IPS DF 6.9 (cell line): Measurements from ENCODE around the gene MRGPRX2.

Source experiments
- DNase-seq: peaks from one replicate; pipeline ENCODE4 v3.0.0-alpha.2; 2013; ENCODE audit warnings: low read depth, low spot score
- H3K27ac ChIP-seq: one replicate; pipeline ENCODE4 v1.5.1; 2013; ENCODE audit warnings: low read length, control low read depth
- H3K27me3 ChIP-seq: 2 replicates; pipeline ENCODE4 v1.6.1; 2013; ENCODE audit warnings: mild to moderate bottlenecking, low read length; ENCODE audit not compliant: control insufficient read depth, insufficient read depth
- H3K36me3 ChIP-seq: 2 replicates; pipeline ENCODE4 v1.6.1; 2013; ENCODE audit warnings: low read length; ENCODE audit not compliant: control insufficient read depth, insufficient read depth
- H3K4me1 ChIP-seq: 2 replicates; pipeline ENCODE4 v1.6.1; 2013; ENCODE audit warnings: low read length; ENCODE audit not compliant: control insufficient read depth, insufficient read depth
- H3K4me3 ChIP-seq: 2 replicates; pipeline ENCODE4 v1.5.1; 2013; ENCODE audit warnings: mild to moderate bottlenecking, low read length
- H3K9me3 ChIP-seq: 2 replicates; pipeline ENCODE4 v1.6.1; 2013; ENCODE audit warnings: low read length, inconsistent platforms; ENCODE audit not compliant: control insufficient read depth, insufficient read depth
- WGBS: extraction: QIAGEN DNeasy Blood & Tissue Kit; methylation state at CpG from one replicate; pipeline ENCODE4 v1.1.7; 2013; ENCODE audit warnings: mixed read lengths, missing lambda C conversion rate; ENCODE audit not compliant: insufficient read length, insufficient coverage; 5-methylcytosine and 5-hydroxymethylcytosine counted together

Gene MRGPRX2

GRCh38 chr11:19092342-19092741, 31.8 kb upstream of the MRGPRX2 start:
- Histone ChIP-seq H3K4me3 (no peak overlapping the region), H3K9me3 (no peaks in the 10 kb centered on the region), H3K27ac (no peak overlapping the region), H3K4me1 (no peaks in the 10 kb centered on the region), H3K36me3 (no peaks in the 10 kb centered on the region), H3K27me3 (no peaks in the 10 kb centered on the region; the same call in 1 of the 2 replicates)
- no peak for DNase-seq
- no CpG with 5 or more reads among the region's 3 CpGs for WGBS

DNA sequence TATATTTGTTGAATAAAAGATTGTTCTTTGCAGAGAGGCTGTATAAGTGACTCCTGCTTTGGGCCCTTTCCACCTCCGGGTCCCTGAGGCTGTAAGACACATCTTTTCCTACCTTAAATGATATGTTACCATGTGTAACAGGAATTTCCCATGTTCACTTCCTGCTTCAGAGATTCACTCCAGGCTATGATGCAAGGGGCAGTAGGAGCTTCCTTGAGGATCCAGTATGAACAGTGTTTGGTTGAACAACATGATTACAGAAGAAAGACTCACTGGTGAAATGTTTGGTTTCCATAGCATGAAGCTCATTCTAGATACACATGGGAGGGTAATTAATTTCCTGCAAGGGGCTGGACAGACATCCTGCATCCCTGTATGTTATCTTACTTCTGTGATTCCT, 30.8 kb upstream of the MRGPRX2 start:
- Histone ChIP-seq H3K4me1 (no peaks in the 10 kb centered on the region), H3K27me3 (no peaks in the 10 kb centered on the region), H3K9me3 (no peaks in the 10 kb centered on the region), H3K27ac (no peak overlapping the region), H3K36me3 (no peaks in the 10 kb centered on the region), H3K4me3 (no peak overlapping the region)
- no peak for DNase-seq
- no CpG with 5 or more reads among the region's 1 CpG for WGBS

DNA sequence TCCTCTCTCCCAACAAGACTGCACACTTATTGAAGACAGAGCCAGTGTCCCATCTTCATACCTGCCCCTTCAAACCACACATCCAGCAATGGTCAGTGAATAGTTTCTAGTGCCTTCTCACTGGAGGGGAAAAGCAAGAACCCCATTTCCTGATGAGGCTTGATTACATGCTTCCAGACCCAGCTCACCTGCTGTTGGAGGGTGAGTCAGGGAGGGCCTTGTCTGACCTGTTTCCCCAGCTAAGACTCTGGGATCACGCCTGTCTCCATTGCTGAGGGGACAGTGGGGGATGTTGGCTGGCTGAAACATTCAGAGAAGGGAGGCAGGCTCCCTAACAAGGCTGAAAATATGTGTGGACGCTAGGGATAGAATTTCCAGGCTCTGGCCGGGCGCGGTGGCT, 28.9 kb upstream of the MRGPRX2 start:
- H3K36me3 ChIP-seq: no peaks in the 10 kb centered on the region
- DNase-seq: no peak
- no peak overlapping the region for H3K27ac ChIP-seq

GRCh38 chr11:19088791-19089190, 28.3 kb upstream of the MRGPRX2 start:
- Histone ChIP-seq H3K4me1 (no peaks in the 10 kb centered on the region), H3K4me3 (no peak overlapping the region), H3K27me3 (no peaks in the 10 kb centered on the region), H3K36me3 (no peaks in the 10 kb centered on the region), H3K9me3 (no peaks in the 10 kb centered on the region), H3K27ac (no peak overlapping the region)
- no CpG with 5 or more reads among the region's 4 CpGs for WGBS
- no peak for DNase-seq

More for the DNA sequence above, 28.9 kb upstream of the MRGPRX2 start:
- H3K27me3 ChIP-seq: no peaks in the 10 kb centered on the region
- no peaks in the 10 kb centered on the region for H3K9me3 ChIP-seq
- WGBS: no CpG with 5 or more reads among the region's 5 CpGs
- H3K4me3 ChIP-seq: no peak overlapping the region
- H3K4me1 ChIP-seq: no peaks in the 10 kb centered on the region

- Histone ChIP-seq H3K4me3 (no peak overlapping the region), H3K27me3 (no peaks in the 10 kb centered on the region), H3K9me3 (no peaks in the 10 kb centered on the region), H3K4me1 (no peaks in the 10 kb centered on the region), H3K36me3 (no peaks in the 10 kb centered on the region), H3K27ac (no peak overlapping the region)
- WGBS: no CpG with 5 or more reads among the region's 8 CpGs
- DNase-seq: no peak
These were observed 27.1 kb upstream of the MRGPRX2 start for GRCh38 chr11:19087658-19088057.

- Histone ChIP-seq H3K36me3 (no peaks in the 10 kb centered on the region), H3K9me3 (no peaks in the 10 kb centered on the region), H3K27me3 (no peaks in the 10 kb centered on the region), H3K27ac (no peak overlapping the region), H3K4me1 (no peaks in the 10 kb centered on the region), H3K4me3 (no peak overlapping the region)
- DNase-seq: no peak
- WGBS: no CpG with 5 or more reads among the region's 5 CpGs
These were observed 24.3 kb upstream of the MRGPRX2 start for GRCh38 chr11:19084661-19085315.

DNA sequence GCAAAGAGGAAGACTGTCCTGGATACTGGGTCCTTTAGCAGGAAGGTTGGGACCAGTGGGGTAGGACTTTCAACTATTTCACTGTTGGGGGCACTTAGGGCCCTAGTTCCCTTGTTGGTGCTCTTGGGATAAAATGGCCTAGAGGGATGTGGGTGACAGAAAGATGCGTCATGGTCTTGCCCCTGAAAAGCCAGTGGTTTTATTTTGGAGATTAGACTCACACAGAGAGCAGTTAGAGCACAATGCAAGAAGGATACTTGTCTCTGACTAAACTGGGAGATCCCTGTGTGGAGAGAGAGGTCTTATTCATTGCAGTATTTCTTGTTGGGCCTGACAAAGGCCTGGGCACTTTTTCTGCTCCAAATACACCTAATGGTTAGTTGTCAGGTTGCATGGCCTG, 22.6 kb upstream of the MRGPRX2 start:
- Histone ChIP-seq H3K9me3 (no peaks in the 10 kb centered on the region), H3K27ac (no peak overlapping the region), H3K4me1 (no peaks in the 10 kb centered on the region), H3K4me3 (no peak overlapping the region), H3K27me3 (no peaks in the 10 kb centered on the region), H3K36me3 (no peaks in the 10 kb centered on the region)
- no CpG with 5 or more reads among the region's 1 CpG for WGBS
- DNase-seq: no peak

GRCh38 chr11:19080579-19080993, 20.1 kb upstream of the MRGPRX2 start:
- Histone ChIP-seq H3K9me3 (no peaks in the 10 kb centered on the region), H3K4me1 (no peaks in the 10 kb centered on the region), H3K27me3 (no peaks in the 10 kb centered on the region), H3K36me3 (no peaks in the 10 kb centered on the region), H3K27ac (no peak overlapping the region), H3K4me3 (no peak overlapping the region)
- no CpG with 5 or more reads among the region's 6 CpGs for WGBS
- DNase-seq: no peak

DNA sequence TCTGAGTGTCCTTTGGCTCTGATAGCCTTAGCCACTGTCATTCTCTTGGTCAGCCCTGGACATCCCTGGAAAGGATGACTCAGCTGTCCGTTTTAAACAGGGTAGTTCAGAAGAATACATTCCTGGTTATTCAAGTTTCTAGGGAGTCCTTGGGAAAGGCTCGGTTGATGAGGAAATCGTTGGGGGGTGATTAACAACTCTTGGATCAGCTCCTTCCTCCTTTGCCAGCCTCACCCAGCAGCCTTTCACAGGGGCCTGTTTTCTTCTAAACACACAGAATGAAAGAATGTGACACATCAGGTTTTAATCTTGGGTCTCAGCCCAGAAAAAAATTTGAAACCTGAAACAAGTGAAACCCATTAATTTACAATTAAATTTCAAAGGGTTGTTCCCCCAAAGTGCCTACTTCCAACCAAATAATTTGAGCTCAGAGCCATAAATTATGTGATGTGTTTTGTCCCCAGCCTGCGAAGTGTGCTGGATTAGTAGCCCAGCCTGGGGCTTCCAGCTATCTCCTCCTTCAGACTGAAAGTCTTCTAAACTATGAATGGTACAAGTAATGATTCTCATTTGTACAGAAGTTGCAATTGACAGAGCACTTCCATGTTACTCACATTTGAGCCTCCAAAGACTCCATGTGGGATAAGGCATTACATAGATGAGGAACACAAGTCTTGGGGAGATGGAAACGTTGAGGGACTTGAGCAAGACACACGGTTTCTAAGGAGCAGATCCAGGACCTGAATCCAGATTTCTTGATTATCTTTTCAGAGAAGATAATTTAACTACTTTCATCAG, 19.3 kb upstream of the MRGPRX2 start:
- H3K9me3 ChIP-seq: no peaks in the 10 kb centered on the region
- no peaks in the 10 kb centered on the region for H3K36me3 ChIP-seq
- no peak overlapping the region for H3K27ac ChIP-seq
- H3K4me1 ChIP-seq: no peaks in the 10 kb centered on the region
- DNase-seq: no peak
- no peaks in the 10 kb centered on the region for H3K27me3 ChIP-seq
- no peak overlapping the region for H3K4me3 ChIP-seq
- no CpG with 5 or more reads among the region's 6 CpGs for WGBS

DNA sequence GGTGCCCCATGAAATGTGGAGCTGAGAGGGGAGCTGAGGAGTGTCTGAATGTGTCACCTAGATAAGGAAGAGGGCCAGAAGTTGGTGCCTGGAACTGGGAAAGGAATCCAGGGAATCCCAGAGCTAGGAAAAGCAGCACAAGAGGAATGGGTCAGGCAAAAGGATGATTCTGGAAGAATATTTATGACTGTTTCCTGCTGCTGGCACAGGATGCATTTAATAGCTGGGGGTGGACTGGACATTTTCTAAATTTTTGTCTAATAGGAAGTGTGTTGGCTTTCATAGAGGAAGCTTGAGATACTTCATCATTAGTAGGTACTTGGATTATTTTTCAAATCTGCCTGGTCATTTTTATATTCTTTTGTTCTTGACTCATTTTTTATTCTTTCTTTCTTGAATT, 17.4 kb upstream of the MRGPRX2 start:
- H3K4me1 ChIP-seq: peaks cover 6% of the 10 kb centered on the region
- DNase-seq: no peak
- no peaks in the 10 kb centered on the region for H3K9me3 ChIP-seq
- no peaks in the 10 kb centered on the region for H3K36me3 ChIP-seq
- H3K27me3 ChIP-seq: no peaks in the 10 kb centered on the region
- H3K27ac ChIP-seq: no peak overlapping the region
- no peak overlapping the region for H3K4me3 ChIP-seq
